ENCODE data around the gene RTN3.

Gene RTN3

GRCh38 chr11:63698976-63699733, 17.9 kb downstream of the RTN3 start:
- TF ChIP-seq, protein P1, sequence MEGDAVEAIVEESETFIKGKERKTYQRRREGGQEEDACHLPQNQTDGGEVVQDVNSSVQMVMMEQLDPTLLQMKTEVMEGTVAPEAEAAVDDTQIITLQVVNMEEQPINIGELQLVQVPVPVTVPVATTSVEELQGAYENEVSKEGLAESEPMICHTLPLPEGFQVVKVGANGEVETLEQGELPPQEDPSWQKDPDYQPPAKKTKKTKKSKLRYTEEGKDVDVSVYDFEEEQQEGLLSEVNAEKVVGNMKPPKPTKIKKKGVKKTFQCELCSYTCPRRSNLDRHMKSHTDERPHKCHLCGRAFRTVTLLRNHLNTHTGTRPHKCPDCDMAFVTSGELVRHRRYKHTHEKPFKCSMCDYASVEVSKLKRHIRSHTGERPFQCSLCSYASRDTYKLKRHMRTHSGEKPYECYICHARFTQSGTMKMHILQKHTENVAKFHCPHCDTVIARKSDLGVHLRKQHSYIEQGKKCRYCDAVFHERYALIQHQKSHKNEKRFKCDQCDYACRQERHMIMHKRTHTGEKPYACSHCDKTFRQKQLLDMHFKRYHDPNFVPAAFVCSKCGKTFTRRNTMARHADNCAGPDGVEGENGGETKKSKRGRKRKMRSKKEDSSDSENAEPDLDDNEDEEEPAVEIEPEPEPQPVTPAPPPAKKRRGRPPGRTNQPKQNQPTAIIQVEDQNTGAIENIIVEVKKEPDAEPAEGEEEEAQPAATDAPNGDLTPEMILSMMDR (IDR thresholded peaks at IDR 0.05; ENCODE audit: low read length) = no peak
- TF ChIP-seq EZH2 (IDR thresholded peaks at IDR 0.05; ENCODE audit: borderline replicate concordance, low read length) = no peak
- no peaks in the 10 kb centered on the region for H3K9me2 ChIP-seq (ENCODE audit: low read depth, low read length)
- peaks cover 56% of the 10 kb centered on the region for H3K79me2 ChIP-seq (ENCODE audit: insufficient read depth, low read length)
- H3K36me3 ChIP-seq (ENCODE audit: insufficient read depth, low read length) = peaks cover 10% of the 10 kb centered on the region; the same call in 1 of the 2 replicates
- H3K27ac ChIP-seq (ENCODE audit: low read depth, low read length, poor library complexity, severe bottlenecking) = peak overlapping the region; percentile 12
- no peak overlapping the region for H3K4me2 ChIP-seq (ENCODE audit: low read length)
- H3K4me1 ChIP-seq (ENCODE audit: insufficient read depth, low read length, severe bottlenecking) = peaks cover 25% of the 10 kb centered on the region
- no peaks in the 10 kb centered on the region for H3K9me3 ChIP-seq (ENCODE audit: low read length)
- H3F3A ChIP-seq (ENCODE audit: insufficient read depth, low read length) = no peaks in the 10 kb centered on the region
- no peaks in the 10 kb centered on the region for H4K20me1 ChIP-seq (ENCODE audit: insufficient read depth, low read length)
- H3K4me3 ChIP-seq (ENCODE audit: low read depth, low read length, poor library complexity, severe bottlenecking) = no peak overlapping the region
- H3K9ac ChIP-seq (ENCODE audit: low read length) = no peak overlapping the region
- H3K27me3 ChIP-seq (ENCODE audit: insufficient read depth, low read length) = no peaks in the 10 kb centered on the region
- no peak overlapping the region for H2AFZ ChIP-seq (ENCODE audit: low read length)

DNA sequence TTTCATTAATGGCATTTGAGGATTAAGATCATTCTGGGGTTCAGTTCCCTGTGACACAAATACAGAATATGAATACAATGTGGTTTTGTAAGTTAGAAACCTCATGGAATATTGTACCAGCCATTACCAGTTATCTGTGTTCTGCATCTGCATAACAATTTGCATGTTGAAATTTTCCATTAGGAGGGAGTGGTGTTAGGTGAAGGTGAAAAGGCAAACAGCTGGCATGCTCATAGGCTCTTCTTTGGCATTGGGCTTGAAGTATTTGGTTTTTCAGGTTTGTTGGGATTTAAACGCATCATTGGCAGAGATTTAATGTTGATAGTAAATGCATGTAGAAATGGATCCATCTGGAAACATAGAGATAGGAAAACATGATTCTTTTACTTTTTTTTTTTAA, 18.6 kb downstream of the RTN3 start:
- Histone ChIP-seq H3K9me2 (ENCODE audit: low read depth, low read length) (no peaks in the 10 kb centered on the region), H3K4me3 (ENCODE audit: low read depth, low read length, poor library complexity, severe bottlenecking) (no peak overlapping the region), H2AFZ (ENCODE audit: low read length) (no peak overlapping the region), H3K9me3 (ENCODE audit: low read length) (no peaks in the 10 kb centered on the region), H4K20me1 (ENCODE audit: insufficient read depth, low read length) (no peaks in the 10 kb centered on the region), H3K27me3 (ENCODE audit: insufficient read depth, low read length) (no peaks in the 10 kb centered on the region), H3K9ac (ENCODE audit: low read length) (no peak overlapping the region), H3K79me2 (ENCODE audit: insufficient read depth, low read length) (peaks cover 55% of the 10 kb centered on the region), H3K4me2 (ENCODE audit: low read length) (no peak overlapping the region), H3K4me1 (ENCODE audit: insufficient read depth, low read length, severe bottlenecking) (peaks cover 32% of the 10 kb centered on the region), H3F3A (ENCODE audit: insufficient read depth, low read length) (no peaks in the 10 kb centered on the region), H3K27ac (ENCODE audit: low read depth, low read length, poor library complexity, severe bottlenecking) (peak overlapping the region; percentile 12), H3K36me3 (ENCODE audit: insufficient read depth, low read length) (peaks cover 10% of the 10 kb centered on the region; the same call in 1 of the 2 replicates)
- TF ChIP-seq, protein P1 (IDR thresholded peaks at IDR 0.05; ENCODE audit: low read length) = no peak
- no peak for TF ChIP-seq EZH2 (IDR thresholded peaks at IDR 0.05; ENCODE audit: borderline replicate concordance, low read length)

GRCh38 chr11:63705526-63705925, 24.2 kb downstream of the RTN3 start:
- H3K9me2 ChIP-seq (ENCODE audit: low read depth, low read length) = no peaks in the 10 kb centered on the region
- H3K9me3 ChIP-seq (ENCODE audit: low read length) = no peaks in the 10 kb centered on the region
- peaks cover 10% of the 10 kb centered on the region; the same call in 1 of the 2 replicates for H3K36me3 ChIP-seq (ENCODE audit: insufficient read depth, low read length)
- H3K27me3 ChIP-seq (ENCODE audit: insufficient read depth, low read length) = no peaks in the 10 kb centered on the region
- no peak overlapping the region for H3K4me2 ChIP-seq (ENCODE audit: low read length)
- no peak overlapping the region for H3K4me3 ChIP-seq (ENCODE audit: low read depth, low read length, poor library complexity, severe bottlenecking)
- TF ChIP-seq, protein P1 (IDR thresholded peaks at IDR 0.05; ENCODE audit: low read length) = no peak
- no peak for TF ChIP-seq EZH2 (IDR thresholded peaks at IDR 0.05; ENCODE audit: borderline replicate concordance, low read length)
- H3K27ac ChIP-seq (ENCODE audit: low read depth, low read length, poor library complexity, severe bottlenecking) = no peak overlapping the region
- H3K79me2 ChIP-seq (ENCODE audit: insufficient read depth, low read length) = peaks cover 74% of the 10 kb centered on the region
- no peaks in the 10 kb centered on the region for H3F3A ChIP-seq (ENCODE audit: insufficient read depth, low read length)
- no peak overlapping the region for H3K9ac ChIP-seq (ENCODE audit: low read length)
- peaks cover 22% of the 10 kb centered on the region for H3K4me1 ChIP-seq (ENCODE audit: insufficient read depth, low read length, severe bottlenecking)
- H4K20me1 ChIP-seq (ENCODE audit: insufficient read depth, low read length) = no peaks in the 10 kb centered on the region
- no peak overlapping the region for H2AFZ ChIP-seq (ENCODE audit: low read length)
